ENCODE results near the gene SLC12A1. TPM values are rescaled to one million over a fixed set of nuclear protein-coding genes. Genes with fewer than 3 reads are reported as not detected.
A peak's percentile ranks its signal among the peaks of the same experiment; 100 is the strongest.
"Not testable (repeated sequence)": the region's sequence is repeated elsewhere in the genome, so short reads cannot be mapped to it uniquely, and the experiment has no call there.

Gene SLC12A1
- total RNA-seq, 4 donors from 2014 or later, result not detected

DNA sequence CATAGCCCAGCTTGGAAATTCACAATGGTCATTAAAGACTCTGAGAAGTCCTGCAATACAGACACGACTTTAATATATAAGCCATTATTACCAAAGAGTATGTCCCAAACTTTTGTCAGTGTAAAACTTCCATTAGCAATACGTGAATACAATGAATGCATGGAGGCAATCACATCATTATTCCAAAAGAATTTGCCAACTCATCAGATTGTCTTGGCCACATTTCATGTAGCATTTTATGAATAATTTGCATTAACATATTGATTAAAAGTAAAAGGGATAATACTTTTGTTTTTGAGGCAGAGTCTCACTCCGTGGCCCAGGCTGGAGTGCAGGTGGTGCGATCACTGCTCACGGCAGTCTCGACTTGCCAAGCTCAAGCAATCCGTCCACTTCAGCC is 117.2 kb downstream of the SLC12A1 start:
- no peaks in the 10 kb centered on the region for H3K4me1 ChIP-seq
- no peak for DNase-seq
- no peak overlapping the region for H3K27ac ChIP-seq
- no peaks in the 10 kb centered on the region for H3K9me3 ChIP-seq
- no peak overlapping the region for H3K4me3 ChIP-seq
- no peaks in the 10 kb centered on the region for H3K27me3 ChIP-seq
- no peaks in the 10 kb centered on the region for H3K36me3 ChIP-seq
- TF ChIP-seq CTCF (IDR thresholded peaks at IDR 0.05) (no peak), POLR2A (IDR thresholded peaks at IDR 0.05) (no peak)

DNA sequence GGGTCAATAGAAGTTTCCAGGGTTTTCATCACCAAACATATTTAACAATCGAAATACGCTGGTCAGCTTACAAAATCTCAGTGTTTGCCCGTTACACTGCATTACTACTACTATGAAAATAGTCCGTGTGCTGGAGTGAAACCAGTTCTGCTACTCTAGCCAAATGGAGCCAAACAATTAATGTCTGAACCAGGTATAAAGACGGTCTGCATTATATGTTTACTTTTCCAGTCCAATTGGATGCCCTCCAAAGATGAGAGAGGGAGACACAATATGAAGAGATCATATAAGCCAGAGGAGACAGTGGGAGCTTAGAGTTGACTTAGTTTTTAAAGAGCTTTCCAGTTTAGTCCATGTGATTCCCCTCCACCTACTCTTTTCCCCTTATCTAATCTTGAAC is 118.8 kb downstream of the SLC12A1 start:
- no peak for DNase-seq
- Histone ChIP-seq H3K36me3 (no peaks in the 10 kb centered on the region), H3K4me3 (no peak overlapping the region), H3K9me3 (no peaks in the 10 kb centered on the region), H3K4me1 (peaks cover 0 to under 1% (median 0%) of the 10 kb centered on the region in 4 donors), H3K27ac (no peak overlapping the region), H3K27me3 (no peaks in the 10 kb centered on the region)
- no peak for TF ChIP-seq CTCF (IDR thresholded peaks at IDR 0.05)
- no peak for TF ChIP-seq POLR2A (IDR thresholded peaks at IDR 0.05)

DNA sequence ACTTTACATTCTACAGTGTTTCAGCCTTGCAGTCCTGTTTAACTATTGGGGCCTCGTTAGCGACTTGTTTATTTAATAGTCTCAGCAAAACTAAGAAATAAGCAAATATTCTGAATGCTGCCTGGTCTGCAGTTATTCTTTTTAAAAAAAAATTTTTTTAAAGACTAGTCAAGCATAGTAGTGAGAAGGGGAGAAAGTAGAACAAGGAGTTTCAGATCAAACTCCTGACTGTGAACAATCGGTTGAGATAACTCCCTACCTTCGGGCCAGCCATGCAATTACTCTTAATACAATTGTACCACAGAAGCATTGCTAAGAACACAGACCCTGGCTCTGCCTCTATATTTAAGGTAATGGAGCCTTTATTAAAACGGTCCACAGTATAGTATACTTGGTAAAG is 119.3 kb downstream of the SLC12A1 start:
- DNase-seq, result no peak
- TF ChIP-seq CTCF (IDR thresholded peaks at IDR 0.05), result no peak
- TF ChIP-seq POLR2A (IDR thresholded peaks at IDR 0.05), result no peak
- H3K4me1 ChIP-seq, result peaks cover 0 to 5% (median under 1%) of the 10 kb centered on the region in 4 donors
- no peaks in the 10 kb centered on the region for H3K36me3 ChIP-seq
- H3K27ac ChIP-seq, result no peak overlapping the region
- no peak overlapping the region for H3K4me3 ChIP-seq
- no peaks in the 10 kb centered on the region for H3K27me3 ChIP-seq
- H3K9me3 ChIP-seq, result no peaks in the 10 kb centered on the region

DNA sequence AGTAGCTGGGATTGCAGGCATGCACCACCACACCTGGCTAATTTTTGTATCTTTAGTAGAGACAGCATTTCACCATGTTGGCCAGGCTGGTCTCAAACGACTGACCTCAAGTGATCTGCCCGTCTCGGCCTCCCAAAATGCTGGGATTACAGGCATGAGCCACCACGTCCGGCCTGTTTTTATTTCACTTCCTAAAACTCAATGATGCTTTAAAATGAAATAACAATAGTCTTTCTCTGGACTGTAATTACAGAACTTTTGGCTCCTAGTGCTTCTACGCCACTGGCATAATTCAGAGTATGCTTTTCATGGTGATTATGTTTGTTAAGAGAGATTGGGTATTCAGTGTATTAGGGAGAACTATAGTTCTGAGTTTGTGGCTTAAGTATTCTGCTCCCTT is 120.1 kb downstream of the SLC12A1 start:
- H3K36me3 ChIP-seq, H3K27me3 ChIP-seq, H3K27ac ChIP-seq, H3K4me3 ChIP-seq, H3K9me3 ChIP-seq, DNase-seq, H3K4me1 ChIP-seq: not testable (repeated sequence)

DNA sequence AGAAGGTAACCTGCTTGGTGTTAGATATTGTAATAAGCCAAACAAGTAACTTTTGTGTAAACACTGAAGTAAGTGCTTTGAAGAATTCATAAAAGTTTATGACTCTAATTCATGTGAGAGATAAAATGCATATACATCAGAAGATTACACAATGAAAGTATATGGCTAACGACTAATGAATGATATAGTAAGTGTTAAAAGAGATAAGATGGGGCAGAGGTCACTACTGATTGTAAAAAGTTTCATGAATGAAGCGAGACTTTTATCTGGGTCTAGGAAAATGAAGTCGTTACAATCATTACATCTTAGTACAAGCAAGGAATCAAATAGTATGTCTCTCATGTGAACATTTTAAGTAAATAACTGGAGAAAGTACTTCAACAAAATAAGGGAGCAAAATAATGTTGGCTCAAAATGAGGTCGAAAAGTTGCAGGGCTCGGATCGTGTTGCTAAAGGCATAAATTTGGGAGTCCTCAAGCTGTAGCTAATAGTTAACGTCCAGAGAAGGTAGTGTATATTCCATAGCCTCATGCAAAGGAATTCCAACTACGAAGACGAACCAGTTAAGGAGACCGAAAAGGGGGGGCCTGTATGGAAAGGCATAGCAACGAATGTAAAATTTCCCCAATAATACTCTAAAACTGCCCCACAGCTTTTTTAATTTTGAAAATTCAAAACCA is 124.1 kb downstream of the SLC12A1 start:
- no peak for DNase-seq
- Histone ChIP-seq H3K4me1 (peaks cover 0 to 17% (median 2%) of the 10 kb centered on the region in 4 donors), H3K27me3 (no peaks in the 10 kb centered on the region), H3K27ac (peak overlapping the region; percentile 95 to 98 (median 96)), H3K4me3 (peak overlapping the region; percentile 82 to 92 (median 87)), H3K36me3 (peaks cover 0 to 6% (median 0%) of the 10 kb centered on the region in 3 donors), H3K9me3 (no peaks in the 10 kb centered on the region)
- TF ChIP-seq POLR2A (IDR thresholded peaks at IDR 0.05) (no peak), CTCF (IDR thresholded peaks at IDR 0.05) (no peak)

GRCh38 chr15:48330855-48331795 is 125.0 kb downstream of the SLC12A1 start, which contains the start of gene DUT:
Gene DUT, plus strand, starts transcription at chr15:48331429. Its CDS starts 87 bp downstream, at chr15:48331516.
- Histone ChIP-seq H3K4me3 (peak within 1 kb of the TSS; percentile 82 to 92 (median 87)), H3K27ac (peak within 1 kb of the TSS; percentile 95 to 98 (median 96)), H3K9me3 (no peaks in the 10 kb centered on the region), H3K36me3 (peaks cover 0 to 6% (median 0%) of the 10 kb centered on the region in 3 donors), H3K4me1 (peaks cover 0 to 17% (median 2%) of the 10 kb centered on the region in 4 donors), H3K27me3 (no peaks in the 10 kb centered on the region)
- peak; percentile 81 to 92 (median 86) for DNase-seq
- TF ChIP-seq POLR2A (IDR thresholded peaks at IDR 0.05), result peak; percentile 65 to 73
- TF ChIP-seq CTCF (IDR thresholded peaks at IDR 0.05), result no peak

Measured in Peyer's patch (tissue), 4 donors.